Measurements from ENCODE around the gene ALOXE3.

ALOXE3 gene

DNA sequence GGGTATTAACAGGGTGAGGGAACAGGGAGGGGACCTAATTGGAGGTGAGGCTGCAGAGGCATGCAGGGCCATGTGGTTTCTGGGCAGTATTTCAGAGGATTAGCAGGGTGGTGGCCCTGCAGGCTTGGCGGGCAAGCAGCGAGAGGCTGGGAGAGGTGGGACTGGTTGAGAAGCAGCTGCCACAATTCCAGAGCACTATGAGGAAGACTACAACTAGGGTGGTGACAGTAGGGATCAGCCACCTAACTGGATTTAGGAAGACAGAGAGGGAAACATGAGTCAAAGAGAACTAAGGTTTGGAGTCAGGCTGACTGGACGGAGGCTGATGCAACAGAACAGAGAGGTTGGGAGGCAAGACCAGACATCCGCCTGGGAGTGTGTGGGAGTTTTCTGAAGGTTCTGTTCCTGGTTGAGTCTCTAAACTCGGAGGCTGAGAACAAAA is 12.3 kb downstream of the ALOXE3 start:
- no peak overlapping the region for H3K27ac Mint-ChIP-seq
- ATAC-seq: no peak
- no peaks in the 10 kb centered on the region for H3K9me3 Mint-ChIP-seq
- H3K4me1 Mint-ChIP-seq: peaks cover 5% of the 10 kb centered on the region
- H3K36me3 Mint-ChIP-seq: no peaks in the 10 kb centered on the region
- no peak overlapping the region for H3K4me3 Mint-ChIP-seq
- H3K27me3 Mint-ChIP-seq: peaks cover 11% of the 10 kb centered on the region

DNA sequence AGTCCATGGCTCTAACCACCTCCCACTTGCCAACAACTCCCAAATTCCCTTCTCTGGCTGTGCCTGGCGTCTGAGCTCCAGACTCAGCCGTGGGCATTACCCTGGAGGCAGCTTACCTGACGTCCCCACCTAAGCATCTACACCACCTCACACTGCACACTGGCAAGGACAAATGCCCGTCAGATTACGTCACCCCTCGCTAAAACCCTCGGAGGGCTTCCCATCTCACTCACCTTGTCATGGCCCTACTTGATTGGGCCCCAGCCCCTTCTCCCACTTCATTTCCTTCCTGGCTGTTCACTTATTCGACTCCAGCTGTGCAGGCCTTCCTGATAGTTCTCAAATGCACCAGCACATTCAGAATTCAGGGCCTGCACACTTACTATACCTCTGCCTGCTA is 13.4 kb downstream of the ALOXE3 start:
- Mint-ChIP-seq H3K27ac (no peak overlapping the region), H3K27me3 (peaks cover 6% of the 10 kb centered on the region), H3K36me3 (no peaks in the 10 kb centered on the region), H3K4me3 (no peak overlapping the region), H3K9me3 (no peaks in the 10 kb centered on the region), H3K4me1 (no peaks in the 10 kb centered on the region)
- no peak for ATAC-seq

DNA sequence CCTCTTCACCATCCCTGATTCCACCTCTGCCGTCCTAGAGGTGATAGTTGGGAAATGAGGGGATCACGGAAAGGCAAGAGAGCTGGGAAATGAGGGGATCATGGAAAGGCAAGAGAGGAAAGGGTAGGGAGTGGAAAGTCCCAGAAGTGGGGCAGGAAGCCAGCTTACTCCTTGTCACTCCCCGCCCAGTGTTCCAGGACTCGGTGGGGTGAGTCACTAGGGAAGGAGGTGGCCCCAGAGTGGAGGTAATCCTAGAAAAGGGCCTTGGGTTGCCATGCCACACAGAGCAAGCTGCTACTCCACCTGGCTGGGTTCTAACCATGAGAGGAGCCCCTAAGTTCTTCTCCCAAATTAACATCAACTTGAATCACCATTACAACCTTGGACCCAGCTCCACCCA is 14.8 kb downstream of the ALOXE3 start:
- H3K27ac Mint-ChIP-seq: no peak overlapping the region
- no peaks in the 10 kb centered on the region for H3K36me3 Mint-ChIP-seq
- no peaks in the 10 kb centered on the region for H3K9me3 Mint-ChIP-seq
- no peak overlapping the region for H3K4me3 Mint-ChIP-seq
- no peaks in the 10 kb centered on the region for H3K27me3 Mint-ChIP-seq
- no peak for ATAC-seq
- H3K4me1 Mint-ChIP-seq: no peaks in the 10 kb centered on the region

DNA sequence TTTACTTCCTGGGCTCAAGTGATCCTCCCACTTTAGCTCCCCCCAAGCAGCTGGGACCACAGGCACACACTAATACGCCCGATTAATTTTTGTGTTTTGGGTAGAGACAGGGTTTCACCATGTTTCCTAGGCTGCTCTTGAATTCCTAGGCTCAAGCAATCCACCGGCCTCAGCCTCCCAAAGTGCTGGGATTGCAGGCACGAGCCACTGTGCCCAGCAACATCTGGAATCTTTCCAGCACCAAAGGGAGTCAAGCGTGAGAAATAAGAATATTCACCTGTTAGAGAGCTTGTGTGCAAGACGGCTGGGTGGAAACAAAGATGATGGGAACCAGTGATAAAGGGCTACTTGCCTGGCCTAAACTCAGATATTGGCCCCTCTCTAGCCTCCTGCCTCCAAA is 16.6 kb downstream of the ALOXE3 start:
- no peaks in the 10 kb centered on the region for H3K27me3 Mint-ChIP-seq
- no peaks in the 10 kb centered on the region for H3K36me3 Mint-ChIP-seq
- H3K27ac Mint-ChIP-seq: no peak overlapping the region
- no peaks in the 10 kb centered on the region for H3K9me3 Mint-ChIP-seq
- no peak overlapping the region for H3K4me3 Mint-ChIP-seq
- ATAC-seq: no peak
- H3K4me1 Mint-ChIP-seq: no peaks in the 10 kb centered on the region

DNA sequence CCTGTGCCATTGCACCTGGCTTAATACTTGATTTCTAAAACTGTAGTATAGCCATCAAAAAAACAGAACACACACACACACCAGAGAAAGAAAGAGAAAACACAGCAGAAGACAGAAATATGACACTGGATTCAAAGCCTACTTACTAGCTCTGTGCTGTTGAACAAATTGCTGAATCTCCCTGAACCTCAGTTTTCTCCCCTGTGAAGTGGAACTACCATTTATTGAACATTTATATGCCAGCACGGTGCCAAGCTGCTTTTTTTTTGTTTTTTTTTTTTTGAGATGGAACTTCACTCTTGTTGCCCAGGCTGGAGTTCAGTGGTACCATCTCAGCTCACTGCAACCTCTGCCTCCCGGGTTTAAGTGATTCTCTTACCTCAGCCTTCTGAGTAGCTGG is 17.6 kb downstream of the ALOXE3 start:
- ATAC-seq: no peak
- Mint-ChIP-seq H3K27me3 (no peaks in the 10 kb centered on the region), H3K36me3 (no peaks in the 10 kb centered on the region), H3K27ac (no peak overlapping the region), H3K4me3 (no peak overlapping the region), H3K9me3 (no peaks in the 10 kb centered on the region), H3K4me1 (no peaks in the 10 kb centered on the region)

DNA sequence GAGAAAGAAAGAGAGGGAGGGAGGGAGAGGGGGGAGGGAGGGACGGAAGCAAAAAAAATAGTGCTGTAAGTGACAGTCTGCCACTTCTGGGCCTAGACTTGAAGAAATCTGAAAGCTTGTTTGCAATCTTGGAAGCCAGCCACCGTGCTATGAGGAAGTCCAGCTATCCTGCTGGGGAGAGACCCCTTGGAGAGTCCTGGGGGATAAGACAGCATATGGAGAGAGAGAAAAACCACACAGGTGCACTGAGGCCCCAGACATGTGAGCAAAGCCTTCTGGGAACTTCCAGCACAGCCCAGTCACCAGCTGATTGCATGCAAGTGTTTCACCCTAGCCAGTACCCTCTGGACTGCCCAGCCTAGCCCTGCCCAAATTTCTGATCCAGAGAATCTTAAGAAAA is 18.2 kb downstream of the ALOXE3 start:
- ATAC-seq: no peak
- Mint-ChIP-seq H3K27me3 (no peaks in the 10 kb centered on the region), H3K4me3 (no peak overlapping the region), H3K27ac (no peak overlapping the region), H3K9me3 (no peaks in the 10 kb centered on the region), H3K4me1 (no peaks in the 10 kb centered on the region), H3K36me3 (no peaks in the 10 kb centered on the region)

DNA sequence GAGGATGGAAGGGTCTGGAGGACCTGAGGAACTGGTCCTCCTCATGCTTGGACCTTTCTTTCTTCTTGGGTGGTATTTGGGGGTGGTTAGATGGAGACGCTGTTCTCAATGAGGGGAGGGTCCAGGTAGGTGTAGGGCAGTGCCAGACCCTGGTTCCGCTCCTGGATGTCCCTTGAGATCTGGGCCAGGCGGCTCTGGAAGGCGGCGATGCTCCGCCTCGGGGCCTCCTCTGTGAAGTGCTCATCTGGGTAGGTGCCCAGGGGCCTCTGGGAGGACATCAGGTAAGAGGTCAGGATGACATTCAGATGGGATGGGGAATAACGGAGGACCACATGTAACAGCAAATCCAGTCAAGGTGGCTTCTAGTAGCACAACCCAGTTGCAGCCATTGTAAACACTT is 21.8 kb downstream of the ALOXE3 start:
- no peaks in the 10 kb centered on the region for H3K36me3 Mint-ChIP-seq
- H3K4me1 Mint-ChIP-seq: peaks cover 14% of the 10 kb centered on the region
- ATAC-seq: no peak

DNA sequence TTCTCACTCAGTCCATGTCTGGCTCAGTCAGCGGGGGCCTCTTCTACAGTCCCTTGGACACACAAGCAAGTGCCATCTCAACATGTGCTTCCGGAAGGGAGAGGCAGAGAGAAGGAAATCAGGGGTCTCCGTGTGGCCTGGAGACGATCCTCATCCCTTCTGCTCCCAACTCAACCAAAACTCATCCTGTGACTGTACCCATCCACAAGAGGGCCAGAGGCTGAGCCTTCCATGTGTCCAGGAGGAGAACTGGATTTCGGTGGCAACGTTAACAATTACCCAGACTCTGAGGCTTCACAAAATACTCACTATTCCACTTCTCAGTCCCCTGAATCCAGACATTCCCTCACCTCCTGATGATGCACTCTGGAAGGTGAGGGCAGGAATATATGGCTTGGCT is 23.0 kb downstream of the ALOXE3 start:
- Mint-ChIP-seq H3K9me3 (no peaks in the 10 kb centered on the region), H3K36me3 (no peaks in the 10 kb centered on the region), H3K4me1 (peaks cover 26% of the 10 kb centered on the region), H3K27me3 (no peaks in the 10 kb centered on the region), H3K27ac (no peak overlapping the region), H3K4me3 (no peak overlapping the region)
- no peak for ATAC-seq

More for the DNA sequence above, 21.8 kb downstream of the ALOXE3 start:
- Mint-ChIP-seq H3K9me3 (no peaks in the 10 kb centered on the region), H3K4me3 (no peak overlapping the region), H3K27ac (no peak overlapping the region), H3K27me3 (no peaks in the 10 kb centered on the region)

DNA sequence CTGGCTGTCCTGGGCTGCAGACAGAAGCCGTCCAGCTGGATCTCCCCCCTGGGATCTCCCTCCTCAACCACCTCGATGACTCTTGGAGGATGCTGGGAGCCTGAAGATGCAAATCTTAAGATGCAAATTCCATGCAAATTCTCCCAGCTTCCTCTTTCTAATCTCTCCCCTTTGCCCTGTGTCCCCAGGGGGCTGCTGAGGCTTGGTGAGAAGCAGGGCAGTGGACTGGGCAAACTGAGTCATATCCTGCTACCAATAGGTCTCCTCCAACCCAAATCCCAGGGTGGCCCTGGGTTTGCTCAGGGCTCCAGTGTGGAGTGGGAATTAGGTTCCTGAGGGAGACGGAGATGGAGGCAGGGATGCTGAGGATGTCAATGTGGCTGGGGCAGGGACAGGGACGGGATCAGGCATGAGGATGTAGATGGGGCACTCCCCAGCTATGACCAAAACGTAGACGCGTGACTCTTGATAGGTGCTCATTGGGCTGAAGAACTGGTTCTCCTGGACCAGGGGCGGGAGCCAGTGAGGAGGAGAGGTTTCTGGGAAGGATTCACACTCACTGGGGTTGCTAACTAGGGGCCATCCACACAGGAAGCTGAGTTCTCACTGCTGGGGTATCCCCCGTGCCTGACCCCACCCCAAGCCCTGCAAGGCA is 27.2 kb downstream of the ALOXE3 start:
- Mint-ChIP-seq H3K27ac (peak overlapping the region; percentile 64), H3K9me3 (no peaks in the 10 kb centered on the region), H3K4me3 (peak overlapping the region; percentile 57), H3K4me1 (peaks cover 57% of the 10 kb centered on the region), H3K27me3 (peaks cover 13% of the 10 kb centered on the region), H3K36me3 (no peaks in the 10 kb centered on the region)
- ATAC-seq: peak; percentile 95

DNA sequence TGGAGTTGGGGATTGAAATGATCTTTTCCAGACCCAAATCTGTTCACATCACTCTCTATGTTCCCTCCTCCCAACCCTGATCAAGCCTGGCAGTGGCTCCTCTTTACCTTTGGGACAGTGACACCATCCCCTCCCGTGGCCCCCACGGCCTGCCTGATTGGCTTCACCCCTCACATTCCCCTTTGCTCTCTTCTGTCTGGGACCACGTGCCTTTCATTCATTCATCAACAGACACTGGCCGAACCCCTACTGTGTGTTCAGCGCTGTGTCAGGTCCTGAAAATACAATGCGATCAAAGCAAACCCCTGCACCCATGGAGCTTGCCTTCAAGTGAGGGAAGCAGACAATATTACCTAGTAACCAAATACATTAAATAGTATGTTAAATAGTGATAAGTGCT is 28.6 kb downstream of the ALOXE3 start:
- H3K27me3 Mint-ChIP-seq: peaks cover 13% of the 10 kb centered on the region
- H3K9me3 Mint-ChIP-seq: no peaks in the 10 kb centered on the region
- peaks cover 54% of the 10 kb centered on the region for H3K4me1 Mint-ChIP-seq
- no peaks in the 10 kb centered on the region for H3K36me3 Mint-ChIP-seq
- no peak overlapping the region for H3K4me3 Mint-ChIP-seq
- ATAC-seq: no peak
- H3K27ac Mint-ChIP-seq: peak overlapping the region; percentile 64

DNA sequence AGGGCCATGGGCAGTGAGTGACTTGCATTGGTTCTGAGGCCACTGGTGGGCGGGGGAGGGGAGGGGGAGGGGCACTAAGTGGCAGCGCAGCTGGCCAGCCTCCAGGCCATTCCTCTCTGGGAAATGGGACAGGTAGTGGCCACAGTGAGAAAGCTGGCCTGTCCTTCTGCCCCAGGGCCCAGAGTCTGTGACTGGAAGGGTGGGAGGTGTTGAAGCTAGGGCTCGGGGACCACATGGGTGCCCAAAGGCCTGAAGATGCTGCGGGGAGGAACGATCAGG is 30.4 kb downstream of the ALOXE3 start:
- Mint-ChIP-seq H3K27me3 (peaks cover 13% of the 10 kb centered on the region), H3K9me3 (no peaks in the 10 kb centered on the region), H3K4me3 (no peak overlapping the region), H3K4me1 (peaks cover 46% of the 10 kb centered on the region), H3K36me3 (no peaks in the 10 kb centered on the region), H3K27ac (no peak overlapping the region)
- no peak for ATAC-seq

DNA sequence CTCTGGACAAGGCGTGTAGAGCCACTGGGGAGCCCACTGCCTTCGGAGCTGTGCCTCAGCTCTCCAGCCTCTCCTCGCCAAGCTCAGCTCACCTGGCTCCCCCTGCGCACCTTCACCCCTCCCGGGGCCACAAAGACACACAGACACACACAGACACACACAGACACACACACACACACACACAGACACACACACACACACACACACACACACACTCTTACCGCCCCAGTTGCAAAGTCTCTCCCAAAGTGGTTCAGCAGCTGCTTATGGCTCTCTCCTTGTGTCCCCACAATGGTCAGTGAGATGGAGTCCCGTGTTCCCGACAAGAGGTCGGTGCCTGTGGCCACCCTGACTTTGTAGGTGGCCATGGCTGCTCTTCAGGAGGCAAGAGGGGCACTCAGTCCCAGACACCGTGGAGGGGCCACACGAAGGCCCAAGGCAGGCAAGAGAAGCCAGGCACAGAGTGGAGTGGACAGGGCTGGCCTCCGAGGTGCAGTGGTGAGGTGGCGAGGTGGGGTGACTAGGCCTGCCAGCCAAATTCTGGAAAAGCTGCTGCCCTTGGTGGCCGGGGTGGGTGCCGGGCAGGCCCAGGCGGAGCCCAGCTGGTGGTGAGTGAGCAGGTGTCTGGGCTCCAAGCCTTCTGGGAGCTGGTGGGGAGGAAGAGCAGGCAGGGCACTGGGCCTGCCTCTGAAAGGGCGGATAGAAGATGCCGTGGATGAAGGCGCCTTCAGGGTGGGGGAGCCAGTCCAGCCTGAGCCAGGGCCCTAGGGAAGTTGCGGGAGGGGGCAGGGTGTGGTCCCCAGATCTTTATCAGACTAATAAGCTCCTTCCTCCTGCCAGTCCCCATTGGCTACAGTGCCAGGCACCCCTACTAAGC is 31.0 kb downstream of the ALOXE3 start, which contains the start of gene ALOX12B:
ALOX12B (minus strand) TSS at position 642 of the 877 bp plus-strand sequence; CDS start at position 368, 274 bp downstream.
- no peaks in the 10 kb centered on the region for H3K36me3 Mint-ChIP-seq
- no peak within 1 kb of the TSS for H3K4me3 Mint-ChIP-seq
- H3K27me3 Mint-ChIP-seq: peaks cover 13% of the 10 kb centered on the region
- no peaks in the 10 kb centered on the region for H3K9me3 Mint-ChIP-seq
- H3K4me1 Mint-ChIP-seq: peaks cover 46% of the 10 kb centered on the region
- H3K27ac Mint-ChIP-seq: peak within 1 kb of the TSS; percentile 8
- no peak for ATAC-seq

DNA sequence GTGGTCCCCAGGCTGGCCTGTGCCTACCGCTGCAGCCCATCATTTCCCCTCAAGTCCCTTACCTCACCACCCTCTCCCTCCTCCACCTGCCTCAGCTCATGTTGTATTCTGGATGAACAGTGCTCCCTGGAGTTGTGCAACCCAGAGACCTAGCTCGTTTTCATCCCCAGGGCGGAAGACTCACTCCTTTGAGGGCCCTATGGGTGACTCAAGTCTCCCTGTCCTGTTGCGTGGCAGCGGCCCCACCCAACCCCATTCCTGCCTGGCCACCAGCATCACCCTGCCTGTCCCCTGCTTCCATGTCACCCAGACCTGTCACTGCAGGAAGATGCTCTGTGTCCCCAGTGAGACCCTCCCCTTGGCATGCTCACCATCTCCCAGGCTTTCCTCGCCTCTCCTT is 34.1 kb downstream of the ALOXE3 start:
- H3K27me3 Mint-ChIP-seq: peaks cover 7% of the 10 kb centered on the region
- no peaks in the 10 kb centered on the region for H3K9me3 Mint-ChIP-seq
- H3K4me3 Mint-ChIP-seq: no peak overlapping the region
- H3K4me1 Mint-ChIP-seq: peaks cover 34% of the 10 kb centered on the region
- H3K27ac Mint-ChIP-seq: no peak overlapping the region
- no peak for ATAC-seq
- no peaks in the 10 kb centered on the region for H3K36me3 Mint-ChIP-seq

DNA sequence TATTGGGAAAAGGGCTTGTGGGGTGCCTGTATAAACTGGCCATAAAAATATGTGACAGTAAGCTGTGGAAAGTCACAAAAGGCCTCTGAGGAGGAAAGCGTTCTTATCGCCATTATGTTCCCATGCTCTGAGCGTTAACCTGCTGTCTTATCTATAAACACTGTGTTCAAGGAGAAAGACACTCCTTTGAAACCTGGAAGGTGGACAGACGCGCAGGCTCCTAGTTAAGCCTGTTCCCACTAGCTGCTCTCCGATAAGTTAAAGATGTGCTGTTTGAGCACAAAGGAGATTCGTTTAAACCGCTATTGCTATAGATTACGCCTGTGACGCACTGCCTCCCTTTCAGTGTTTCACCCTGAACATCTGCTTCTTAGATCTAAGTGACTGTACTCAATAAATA is 36.0 kb downstream of the ALOXE3 start:
- no peaks in the 10 kb centered on the region for H3K36me3 Mint-ChIP-seq
- H3K27ac Mint-ChIP-seq: no peak overlapping the region
- no peaks in the 10 kb centered on the region for H3K27me3 Mint-ChIP-seq
- H3K4me3 Mint-ChIP-seq: no peak overlapping the region
- ATAC-seq: no peak
- H3K4me1 Mint-ChIP-seq: peaks cover 29% of the 10 kb centered on the region
- no peaks in the 10 kb centered on the region for H3K9me3 Mint-ChIP-seq

DNA sequence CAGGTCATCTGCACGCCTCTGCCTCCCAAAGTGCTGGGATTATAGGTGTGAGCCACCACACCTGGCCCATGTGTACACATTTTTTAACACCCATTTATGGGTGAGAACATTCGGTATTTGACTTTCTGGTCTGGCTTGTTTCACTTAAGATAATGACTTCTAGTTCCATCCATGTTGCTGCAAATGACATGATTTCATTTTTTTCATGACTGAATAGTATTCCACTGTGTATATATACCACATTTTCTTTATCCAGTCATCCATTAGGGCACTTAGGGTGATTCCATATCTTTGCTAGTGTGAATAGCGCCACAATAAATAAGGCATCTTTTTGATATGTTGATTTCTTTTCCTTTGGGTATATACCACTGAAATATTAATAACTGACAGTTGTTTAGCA is 36.4 kb downstream of the ALOXE3 start:
- ATAC-seq: no peak
- Mint-ChIP-seq H3K4me1 (peaks cover 25% of the 10 kb centered on the region), H3K27me3 (no peaks in the 10 kb centered on the region), H3K9me3 (no peaks in the 10 kb centered on the region), H3K4me3 (no peak overlapping the region), H3K36me3 (no peaks in the 10 kb centered on the region), H3K27ac (no peak overlapping the region)

DNA sequence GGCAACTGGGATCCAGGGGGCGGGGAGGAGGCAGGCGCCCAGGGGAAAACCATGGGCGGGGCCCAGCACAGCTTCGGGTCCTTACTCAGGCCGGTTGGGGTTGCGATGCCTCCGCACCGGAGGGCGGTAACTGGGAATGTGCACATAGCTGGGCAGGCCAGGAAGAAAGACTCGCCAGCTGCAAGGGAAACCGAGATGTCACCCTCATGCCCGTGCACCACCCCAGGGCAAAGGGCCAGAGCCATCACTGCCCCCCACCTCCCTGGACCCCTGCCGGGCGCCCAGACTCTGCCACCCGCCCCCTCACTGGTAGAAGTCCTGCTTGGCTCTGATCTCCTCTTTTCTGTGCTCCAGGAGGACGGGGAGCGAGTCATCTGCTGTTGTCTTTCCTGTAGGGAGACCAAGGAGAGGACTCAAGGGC is 37.5 kb downstream of the ALOXE3 start:
- Mint-ChIP-seq H3K4me3 (no peak overlapping the region), H3K36me3 (no peaks in the 10 kb centered on the region), H3K27ac (no peak overlapping the region), H3K9me3 (no peaks in the 10 kb centered on the region), H3K4me1 (peaks cover 18% of the 10 kb centered on the region), H3K27me3 (peaks cover 6% of the 10 kb centered on the region)
- ATAC-seq: no peak
